Activated CD4-positive, CD25-positive, alpha-beta regulatory T cell treated with anti-CD3 and anti-CD28 coated beads, Interleukin-2, amount 50 U/mL, for 24 hours (primary cell): ENCODE measurements around the gene SPHK2.
A peak's percentile ranks its signal among the peaks of the same experiment; 100 is the strongest.
"Not testable (repeated sequence)": the region's sequence is repeated elsewhere in the genome, so short reads cannot be mapped to it uniquely, and the experiment has no call there.

Source experiments
- ATAC-seq, 2 donors: fragments of 150-1000 bp; cut with Tn5 transposase; one replicate each; pipeline ENCODE4 v1.10.0; 2021; ENCODE audit warnings: mild to moderate bottlenecking in 1 of 2, moderate library complexity in 1 of 2

The SPHK2 gene

GRCh38 chr19:48637449-48637947 lies 18.2 kb downstream of the SPHK2 start:
- peak; percentile 80 for ATAC-seq

GRCh38 chr19:48637948-48638830 lies 18.9 kb downstream of the SPHK2 start:
- peak; percentile 33 to 38 for ATAC-seq

GRCh38 chr19:48638831-48639381 lies 19.6 kb downstream of the SPHK2 start:
- ATAC-seq = no peak

- no peak for ATAC-seq
Observed at GRCh38 chr19:48639483-48640375, 20.4 kb downstream of the SPHK2 start.

GRCh38 chr19:48641850-48642249 lies 22.5 kb downstream of the SPHK2 start:
- ATAC-seq = no peak

- ATAC-seq = no peak
Observed at GRCh38 chr19:48642862-48643261, 23.6 kb downstream of the SPHK2 start.

- no peak for ATAC-seq
Observed at GRCh38 chr19:48644355-48644754, 25.0 kb downstream of the SPHK2 start.

GRCh38 chr19:48644839-48645619 lies 25.7 kb downstream of the SPHK2 start:
- peak; percentile 78 to 80 for ATAC-seq

- ATAC-seq = no peak
Observed at GRCh38 chr19:48645620-48646000, 26.3 kb downstream of the SPHK2 start.

- ATAC-seq = peak; percentile 82 to 83
Observed at GRCh38 chr19:48646001-48646721, 26.9 kb downstream of the SPHK2 start, which contains the start of gene CA11. CA11 (minus strand) TSS chr19:48646187; CDS start chr19:48645632, 555 bp downstream.

GRCh38 chr19:48646722-48647216 lies 27.5 kb downstream of the SPHK2 start:
- ATAC-seq = no peak

GRCh38 chr19:48648134-48648533 lies 28.8 kb downstream of the SPHK2 start:
- no peak for ATAC-seq

- ATAC-seq = no peak
Observed at GRCh38 chr19:48650974-48651682, 31.8 kb downstream of the SPHK2 start.

GRCh38 chr19:48651683-48652048 lies 32.4 kb downstream of the SPHK2 start:
- no peak for ATAC-seq

GRCh38 chr19:48654299-48655059 lies 35.2 kb downstream of the SPHK2 start:
- no peak for ATAC-seq

- no peak for ATAC-seq
Observed at GRCh38 chr19:48656840-48657474, 37.7 kb downstream of the SPHK2 start.

GRCh38 chr19:48657828-48658227 lies 38.5 kb downstream of the SPHK2 start:
- not testable (repeated sequence) for ATAC-seq

GRCh38 chr19:48658483-48658882 lies 39.2 kb downstream of the SPHK2 start:
- ATAC-seq = no peak

GRCh38 chr19:48659768-48660167 lies 40.5 kb downstream of the SPHK2 start:
- no peak for ATAC-seq
